ENCODE measurements around the gene EDRF1.
"Not testable (repeated sequence)": the region's sequence is repeated elsewhere in the genome, so short reads cannot be mapped to it uniquely, and the experiment has no call there.

The EDRF1 gene

DNA sequence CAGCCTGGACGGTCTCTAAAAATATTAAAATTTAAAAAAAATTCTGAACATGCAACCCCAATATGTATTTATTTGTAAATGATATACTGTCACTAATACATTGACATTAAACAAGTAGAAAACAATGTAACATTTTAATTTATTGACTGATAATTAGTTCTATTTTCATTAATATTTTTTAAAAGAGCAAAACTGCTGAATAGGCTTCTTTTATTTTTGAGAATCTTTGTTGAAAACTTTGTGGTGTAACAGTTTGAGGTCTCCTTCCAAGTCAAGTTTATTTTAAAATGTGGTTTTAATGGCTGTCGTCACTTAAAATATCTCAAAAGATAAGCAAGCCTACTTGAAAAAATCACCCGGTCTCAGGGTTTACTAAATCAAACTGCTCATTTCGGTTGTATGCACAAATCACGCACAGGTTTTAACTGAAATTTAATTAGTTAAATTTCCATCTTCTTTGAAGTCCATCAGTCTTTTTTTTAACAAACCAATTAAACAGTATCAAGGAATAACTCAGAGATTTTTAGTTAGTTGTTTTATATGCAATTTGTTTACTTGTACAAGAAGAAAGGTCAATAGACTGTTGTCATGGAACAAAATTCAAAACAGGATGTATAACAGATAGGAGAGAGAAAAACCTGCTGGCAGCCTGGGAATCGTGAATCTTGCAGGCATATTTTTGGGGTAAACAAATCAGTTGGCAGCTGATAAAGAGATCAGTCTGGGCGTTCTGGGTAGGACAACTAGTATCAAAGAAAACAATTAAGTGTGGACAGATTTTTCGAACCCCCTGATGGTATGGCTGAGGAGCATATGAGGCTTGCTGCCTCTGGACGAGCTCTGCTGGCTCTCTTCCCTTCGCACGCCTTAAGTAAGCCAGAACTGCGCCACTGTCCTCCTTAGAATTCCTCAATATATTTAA lies 9.7 kb upstream of the EDRF1 start:
- DNase-seq (ENCODE audit: low read depth): no peak

DNA sequence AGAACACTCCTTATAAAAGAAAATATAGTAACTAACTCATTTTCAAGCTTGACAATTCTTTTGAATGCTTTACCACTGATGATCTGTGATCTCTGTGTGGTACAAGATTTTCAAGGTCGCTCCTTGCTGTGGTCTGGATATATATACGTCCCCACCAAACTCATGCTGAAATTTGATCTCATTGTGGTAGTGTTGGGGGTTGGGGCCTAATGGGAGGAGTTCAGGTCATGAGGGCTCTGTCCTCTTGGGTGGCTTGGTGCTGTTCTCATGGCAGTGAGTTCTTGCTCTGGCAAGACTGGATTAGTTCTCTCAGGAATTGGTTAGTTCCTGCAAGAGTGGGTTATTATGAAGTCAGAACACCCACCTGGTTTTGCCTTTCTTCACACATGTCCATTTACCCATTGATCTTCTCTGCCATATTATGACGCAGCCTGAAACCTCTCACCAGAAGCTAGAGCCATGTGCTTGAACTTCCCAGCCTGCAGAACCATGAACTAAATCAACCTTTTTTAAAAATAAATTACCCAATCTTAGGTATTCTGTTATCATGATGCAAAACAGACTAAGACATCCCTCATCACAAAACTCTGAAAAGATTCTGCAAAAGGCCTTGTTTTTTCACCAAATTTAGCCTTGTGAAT lies 8.3 kb upstream of the EDRF1 start:
- DNase-seq (ENCODE audit: low read depth): no peak

DNA sequence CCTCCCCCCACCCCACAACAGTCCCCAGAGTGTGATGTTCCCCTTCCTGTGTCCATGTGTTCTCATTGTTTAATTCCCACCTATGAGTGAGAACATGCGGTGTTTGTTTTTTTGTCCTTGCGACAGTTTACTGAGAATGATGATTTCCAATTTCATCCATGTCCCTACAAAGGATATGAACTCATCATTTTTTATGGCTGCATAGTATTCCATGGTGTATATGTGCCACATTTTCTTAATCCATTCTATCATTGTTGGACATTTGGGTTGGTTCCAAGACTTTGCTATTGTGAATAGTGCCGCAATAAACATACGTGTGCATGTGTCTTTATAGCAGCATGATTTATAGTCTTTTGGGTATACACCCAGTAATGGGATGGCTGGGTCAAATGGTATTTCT lies 4.8 kb upstream of the EDRF1 start:
- DNase-seq (ENCODE audit: low read depth): not testable (repeated sequence)

DNA sequence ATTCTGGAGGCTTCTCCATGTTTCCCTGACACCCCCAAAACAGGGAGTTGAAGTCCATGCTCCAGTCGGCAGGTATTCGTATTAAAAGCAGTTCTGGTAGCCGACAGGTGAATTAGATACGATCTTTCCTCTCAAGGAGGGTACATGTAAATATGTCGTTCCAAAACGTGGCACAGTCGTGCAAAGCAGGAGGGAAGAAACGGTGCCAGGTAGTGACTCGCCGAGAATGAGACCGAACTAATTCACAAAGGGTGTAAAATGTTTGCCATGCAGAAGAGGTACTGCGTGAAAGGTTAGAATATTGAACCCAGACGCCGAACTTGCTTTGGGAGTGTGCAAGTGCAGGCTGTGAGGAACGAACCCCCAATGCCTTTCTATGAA lies 483 bp downstream of the EDRF1 start:
- no peak for DNase-seq (ENCODE audit: low read depth)

DNA sequence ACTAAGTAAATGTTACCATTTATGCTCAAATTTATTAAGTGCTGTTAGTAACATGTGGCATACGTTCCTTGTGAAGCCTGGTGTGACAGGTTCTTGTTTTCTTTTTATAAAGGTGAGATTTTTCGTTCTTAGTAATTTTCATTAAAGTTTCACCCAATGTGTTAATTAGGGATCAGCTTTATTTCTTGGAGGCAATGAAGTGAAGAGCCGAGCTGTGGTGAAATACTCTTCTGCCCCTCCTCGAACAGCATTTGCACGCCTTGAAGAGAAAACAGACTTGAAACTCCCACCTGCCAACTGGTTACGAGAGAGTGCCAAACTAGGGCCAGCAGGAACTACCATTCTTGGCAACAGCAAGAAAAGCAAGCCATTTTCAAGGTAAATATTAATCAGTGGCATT lies 1.5 kb downstream of the EDRF1 start:
- DNase-seq (ENCODE audit: low read depth): no peak

DNA sequence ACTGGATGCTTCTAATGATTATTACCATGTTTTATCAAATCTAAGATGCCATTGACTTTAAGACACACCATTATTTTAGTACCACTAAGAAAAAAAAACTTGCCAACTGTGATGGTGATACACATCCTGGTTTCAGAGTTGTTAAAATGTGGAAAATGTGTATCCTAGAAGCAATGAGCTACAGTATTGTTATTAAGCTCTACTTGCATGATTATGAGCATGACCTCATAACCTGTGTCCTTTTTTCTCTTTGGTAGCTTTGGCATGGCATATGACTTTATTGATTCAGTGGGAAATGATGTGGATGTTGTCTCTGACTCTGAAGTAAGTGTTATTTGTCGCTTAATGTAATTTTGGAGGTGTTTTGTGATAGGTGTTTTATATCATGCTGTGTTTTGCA lies 3.3 kb downstream of the EDRF1 start:
- DNase-seq (ENCODE audit: low read depth): no peak

DNA sequence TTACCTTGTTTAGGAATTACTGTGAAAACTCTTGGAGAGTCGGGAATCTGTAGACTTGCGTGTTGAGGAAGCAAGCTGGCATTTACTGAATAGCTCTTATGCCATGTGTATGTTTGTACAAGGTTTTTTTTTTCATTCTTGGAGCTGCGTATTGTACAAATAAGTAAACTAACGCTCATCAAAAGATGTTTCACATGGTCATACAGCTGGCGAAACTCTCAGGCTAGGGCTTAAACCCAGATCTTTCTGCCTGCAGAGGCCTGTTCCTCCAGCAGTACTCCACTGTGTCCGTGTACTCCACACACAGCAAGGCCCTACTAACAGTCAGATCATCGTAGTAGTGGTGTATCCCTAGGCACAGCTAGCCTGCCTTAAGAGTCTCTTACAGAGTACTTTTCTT lies 7.4 kb downstream of the EDRF1 start:
- no peak for DNase-seq (ENCODE audit: low read depth)

DNA sequence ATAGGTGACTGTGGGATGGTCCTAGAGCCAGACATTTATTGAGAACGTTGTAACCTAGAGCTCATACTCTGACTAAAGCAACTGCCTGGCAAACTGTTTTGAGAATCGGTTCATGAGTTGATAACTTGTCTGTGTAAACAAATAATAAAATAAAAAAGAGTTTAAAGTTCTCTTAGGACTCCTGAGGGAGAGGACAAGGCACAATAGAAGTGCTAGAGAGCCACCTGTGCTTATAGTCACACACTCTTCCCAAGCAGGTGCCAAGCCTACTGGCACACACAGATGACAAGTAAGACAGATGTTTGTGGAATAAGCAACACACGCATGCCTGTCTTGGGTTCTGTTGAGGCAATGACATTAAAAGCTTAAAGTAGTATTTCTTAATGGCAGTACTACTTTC lies 7.9 kb downstream of the EDRF1 start:
- DNase-seq (ENCODE audit: low read depth): no peak

DNA sequence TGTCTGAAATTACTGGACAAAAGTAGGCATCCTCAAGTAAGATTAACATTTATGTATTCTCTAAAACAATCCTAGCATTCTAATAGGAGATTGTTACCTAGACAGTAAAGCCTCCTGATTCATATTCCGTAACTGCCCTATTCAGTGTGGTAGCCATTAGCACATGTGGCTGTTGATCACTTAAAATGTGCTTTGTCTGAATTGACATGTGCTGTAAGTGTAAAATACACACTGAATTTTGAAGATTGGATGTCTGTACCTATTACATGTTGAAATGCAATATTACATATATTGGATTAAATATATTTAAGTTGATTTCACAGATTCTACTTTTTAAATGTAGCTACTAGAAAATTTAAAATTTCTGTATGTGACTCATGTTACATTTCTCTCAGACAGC lies 14.6 kb downstream of the EDRF1 start:
- no peak for DNase-seq (ENCODE audit: low read depth)

DNA sequence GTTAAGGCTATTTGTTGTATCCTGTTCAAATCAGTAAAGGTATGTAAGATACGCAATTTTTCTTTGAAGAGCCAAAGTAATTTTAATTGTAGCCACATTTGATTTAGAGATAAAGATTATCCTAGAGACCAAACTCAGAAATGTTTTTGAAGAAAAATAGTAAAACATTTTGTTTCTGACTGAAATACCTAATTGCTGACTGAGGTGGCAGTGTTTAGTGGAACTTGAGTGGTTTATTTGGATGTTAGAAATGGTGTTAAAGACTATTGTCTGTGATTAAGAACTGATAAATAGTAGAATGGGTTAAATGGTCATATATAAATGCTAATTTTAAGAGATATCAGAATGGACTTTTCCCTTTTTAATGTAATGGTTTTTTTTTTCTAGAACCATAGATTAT lies 15.3 kb downstream of the EDRF1 start:
- no peak for DNase-seq (ENCODE audit: low read depth)

DNA sequence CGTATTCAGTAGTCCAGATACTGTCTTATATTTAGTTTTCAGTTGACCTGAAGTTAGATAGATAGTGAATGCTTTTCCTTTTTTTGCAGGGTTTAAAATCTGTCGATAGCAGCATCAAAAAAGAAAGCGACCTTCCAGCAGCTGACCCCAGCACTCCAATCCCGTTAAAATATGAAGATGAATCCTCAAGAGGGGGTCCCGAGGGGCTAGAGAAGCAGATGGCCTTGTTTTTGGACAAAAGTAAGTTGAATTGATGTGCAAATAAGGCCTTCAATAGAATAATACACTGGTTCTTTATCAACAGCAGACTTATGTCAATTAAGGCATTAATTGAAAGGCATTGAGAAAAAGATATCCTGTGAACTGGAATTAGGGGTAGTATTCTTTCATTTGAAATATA lies 18.7 kb downstream of the EDRF1 start:
- DNase-seq (ENCODE audit: low read depth): no peak

DNA sequence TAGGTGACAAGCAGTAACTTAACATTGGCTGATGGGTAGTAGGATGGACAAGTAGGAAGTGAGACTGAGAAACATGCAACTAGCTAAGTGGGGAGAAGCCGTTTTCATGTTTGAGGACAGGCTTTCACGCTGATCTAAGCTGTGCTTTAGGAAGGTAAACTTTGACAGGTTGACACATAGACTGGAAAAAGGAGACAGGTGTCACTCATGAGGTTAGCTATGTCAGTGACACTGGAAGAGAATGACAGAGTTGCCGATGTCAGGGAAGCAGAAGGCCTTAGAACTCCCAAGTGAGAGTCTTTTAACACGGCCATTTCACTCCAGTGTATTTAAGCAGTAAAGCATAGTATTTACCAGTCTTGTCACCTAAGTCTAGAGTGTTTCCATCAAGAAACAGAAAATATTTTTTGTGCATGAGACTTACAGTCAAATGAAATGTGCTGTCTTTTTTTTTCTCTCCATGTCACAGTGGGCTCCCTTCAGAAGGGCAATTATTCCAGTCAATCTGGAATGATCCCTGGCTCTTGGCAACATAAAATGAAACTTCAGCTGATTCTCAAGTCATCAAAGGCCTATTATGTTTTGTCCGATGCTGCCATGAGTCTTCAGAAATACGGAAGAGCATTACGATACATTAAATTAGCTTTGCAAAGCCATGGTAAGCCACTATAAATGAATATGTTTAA lies 20.6 kb downstream of the EDRF1 start:
- no peak for DNase-seq (ENCODE audit: low read depth)

DNA sequence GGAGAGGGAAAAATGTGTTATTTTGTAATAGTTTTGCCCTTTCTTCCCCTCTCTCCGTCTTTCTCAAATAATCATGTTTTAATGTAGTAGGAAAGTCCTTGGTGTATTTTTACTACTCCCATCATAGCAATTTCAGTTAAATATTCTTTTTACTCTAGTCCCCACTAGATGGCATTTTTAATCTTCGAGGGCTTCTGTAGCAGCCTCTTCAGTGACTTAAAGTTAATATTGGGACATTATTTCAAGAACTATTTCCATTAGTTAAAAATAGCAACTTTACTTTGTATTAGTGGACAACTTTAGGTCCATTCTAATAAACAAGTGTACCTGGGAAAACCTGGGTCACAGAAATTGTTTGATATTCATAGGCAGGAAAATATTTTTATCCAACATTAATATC lies 23.0 kb downstream of the EDRF1 start:
- DNase-seq (ENCODE audit: low read depth): no peak

DNA sequence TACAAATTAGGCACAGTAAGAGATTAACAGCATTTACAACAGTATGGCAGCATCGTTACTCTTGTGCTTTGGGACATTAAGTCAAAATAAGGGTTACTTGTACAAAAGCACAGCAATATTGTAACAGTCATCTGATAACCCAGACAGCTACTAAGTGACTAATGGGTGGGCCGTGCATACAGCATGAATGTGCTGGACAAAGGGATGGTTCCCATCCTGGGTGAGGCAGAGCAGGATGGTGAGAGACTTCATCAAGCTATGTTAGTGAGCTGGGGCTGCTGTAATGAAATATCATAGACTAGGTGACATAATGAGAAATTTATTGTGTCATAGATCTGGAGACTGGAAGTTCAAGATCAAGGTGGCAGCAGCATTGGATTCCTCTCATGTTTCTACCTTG lies 25.4 kb downstream of the EDRF1 start:
- no peak for DNase-seq (ENCODE audit: low read depth)

DNA sequence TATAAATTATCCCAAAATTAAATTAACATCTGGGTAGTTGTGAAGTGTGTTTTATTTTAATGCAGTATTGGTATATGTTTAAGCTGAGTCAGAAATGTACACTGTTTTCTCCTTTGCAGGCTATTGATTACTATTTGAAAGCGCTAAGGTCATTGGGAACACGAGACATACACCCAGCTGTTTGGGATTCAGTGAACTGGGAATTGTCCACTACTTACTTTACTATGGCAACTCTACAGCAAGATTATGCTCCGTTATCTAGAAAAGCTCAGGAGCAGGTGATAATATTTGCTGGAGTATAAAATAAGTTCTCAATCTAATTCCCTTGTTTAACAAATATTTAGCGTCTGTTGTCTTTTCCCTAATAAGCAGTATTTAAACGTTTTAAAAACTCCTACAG lies 27.9 kb downstream of the EDRF1 start:
- no peak for DNase-seq (ENCODE audit: low read depth)

DNA sequence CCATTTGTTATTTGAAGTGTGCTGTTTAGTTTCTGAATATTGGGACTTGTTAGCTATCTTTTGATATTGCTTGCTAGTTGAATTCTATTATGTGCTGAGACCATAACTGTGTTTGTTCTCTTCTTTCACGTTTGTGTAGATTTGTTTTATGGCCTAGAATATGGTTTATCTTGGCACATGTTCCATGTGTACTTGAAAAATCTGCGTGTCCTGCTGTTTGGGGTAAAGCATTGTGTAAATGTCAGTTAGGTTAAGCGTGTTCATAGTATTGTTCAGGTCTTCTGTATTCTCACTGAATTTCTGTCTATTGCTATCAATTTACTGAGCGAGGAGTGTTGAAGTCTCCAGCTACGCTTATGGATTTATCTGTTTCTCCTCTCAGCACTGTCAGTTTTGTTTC lies 36.7 kb downstream of the EDRF1 start:
- DNase-seq (ENCODE audit: low read depth): no peak

DNA sequence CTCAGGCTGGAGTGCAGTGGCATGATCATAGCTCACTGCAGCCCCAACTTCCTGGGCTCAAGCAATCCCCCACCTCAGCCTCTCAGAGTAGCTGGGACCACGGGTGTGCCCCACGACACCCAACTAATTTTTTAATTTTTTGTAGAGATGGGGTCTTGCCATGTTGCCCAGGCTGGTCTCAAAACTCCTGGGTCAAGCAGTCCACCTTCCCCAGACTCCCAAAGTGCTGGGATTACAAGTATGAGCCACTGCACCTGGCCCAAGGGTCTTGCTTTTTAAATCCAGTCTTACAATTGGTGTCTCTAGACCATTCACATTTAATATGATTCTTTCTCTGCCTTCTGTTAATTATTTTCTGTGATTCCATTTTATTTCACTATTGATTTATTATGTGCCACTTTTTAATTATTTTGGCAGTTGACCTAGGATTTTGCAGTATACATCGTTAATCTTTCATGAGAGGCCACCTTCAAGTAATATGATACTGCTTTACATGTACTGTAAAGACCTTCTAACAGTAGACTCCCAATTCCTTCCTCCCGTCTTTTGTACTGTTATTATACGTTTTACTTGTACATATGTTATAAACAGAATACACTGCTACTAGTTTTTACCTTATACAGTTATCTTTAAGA lies 37.5 kb downstream of the EDRF1 start:
- DNase-seq (ENCODE audit: low read depth): no peak

DNA sequence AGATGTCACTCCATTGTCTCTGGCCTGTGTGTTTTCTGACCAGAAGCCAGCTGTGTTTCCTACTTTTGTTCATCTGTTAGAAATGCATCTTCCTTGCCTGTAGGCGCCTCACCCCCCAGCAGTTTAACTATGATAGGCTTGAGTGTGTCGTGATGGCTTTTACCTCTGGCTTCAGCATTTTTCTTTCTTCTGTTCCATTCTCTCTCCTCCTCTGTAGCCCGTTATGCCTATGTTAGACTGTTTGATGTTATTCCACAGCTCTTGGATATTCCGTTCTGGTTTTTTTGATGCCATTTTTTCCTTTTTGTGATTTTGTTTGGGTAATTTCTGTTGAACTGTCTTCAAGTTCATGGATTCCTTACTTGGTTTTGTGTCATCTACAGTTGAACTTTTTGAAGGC lies 38.2 kb downstream of the EDRF1 start:
- no peak for DNase-seq (ENCODE audit: low read depth)

DNA sequence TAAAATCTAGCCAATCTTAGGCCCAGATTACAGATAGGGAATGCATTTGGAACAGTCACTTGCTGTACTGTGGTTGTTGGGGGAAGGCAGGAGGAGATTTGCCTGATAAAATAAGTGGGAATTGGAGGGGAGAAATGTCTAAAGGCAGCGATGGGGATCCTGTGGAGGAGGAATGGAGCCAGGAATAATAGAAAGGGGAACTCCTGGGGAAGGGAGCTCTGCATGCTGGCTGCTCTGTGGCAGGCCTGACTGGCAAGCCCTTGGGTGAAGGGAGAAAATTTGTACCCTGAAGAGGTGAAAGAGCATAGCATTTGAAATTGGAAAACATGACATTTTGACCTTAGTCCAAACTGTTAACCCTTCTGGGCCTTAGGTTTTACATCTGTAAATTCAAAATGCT lies 42.5 kb downstream of the EDRF1 start:
- no peak for DNase-seq (ENCODE audit: low read depth)

DNA sequence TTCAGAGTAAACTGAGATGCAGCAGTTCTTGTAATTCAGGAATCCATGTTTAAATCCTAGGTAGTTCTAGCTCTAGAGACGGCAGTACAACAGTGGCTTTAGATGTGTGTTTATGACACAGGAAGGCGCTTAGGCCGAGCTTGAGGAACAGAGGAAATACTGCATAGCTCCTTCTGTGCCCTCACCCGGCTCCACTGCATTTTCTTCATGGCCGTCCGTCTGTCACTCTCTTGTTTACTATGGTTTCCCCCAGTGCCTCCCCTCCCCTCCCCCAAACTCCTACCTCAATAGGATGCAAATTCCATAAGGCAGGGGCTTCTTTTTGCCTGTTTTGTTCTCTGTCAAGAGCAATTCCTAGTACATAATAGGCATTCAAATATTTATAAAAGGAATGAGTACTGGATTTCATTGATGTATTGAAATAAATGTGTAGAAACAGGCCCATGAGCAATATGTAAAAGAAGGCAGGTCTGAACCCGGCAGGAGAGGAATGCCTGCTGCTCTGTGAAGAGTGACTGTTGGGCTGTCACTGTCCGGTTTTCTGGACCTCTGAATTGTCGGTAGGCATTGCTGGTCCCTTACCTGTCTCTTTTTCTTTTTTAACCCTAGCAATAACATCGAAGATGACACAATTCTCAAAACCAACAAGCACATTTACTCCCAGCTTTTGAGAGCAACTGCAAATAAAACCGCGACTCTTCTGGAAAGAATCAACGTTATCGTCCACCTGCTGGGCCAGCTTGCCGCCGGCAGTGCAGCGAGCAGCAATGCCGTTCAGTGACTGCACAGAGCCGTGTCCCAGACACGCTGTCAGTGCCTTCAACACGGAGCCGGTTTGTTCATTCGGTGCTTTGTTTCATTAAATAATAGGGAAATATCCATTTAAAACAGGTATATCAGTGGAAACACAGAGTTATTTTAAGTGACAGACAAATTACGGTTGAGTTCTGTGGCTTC lies 43.5 kb downstream of the EDRF1 start:
- DNase-seq (ENCODE audit: low read depth): no peak

DNA sequence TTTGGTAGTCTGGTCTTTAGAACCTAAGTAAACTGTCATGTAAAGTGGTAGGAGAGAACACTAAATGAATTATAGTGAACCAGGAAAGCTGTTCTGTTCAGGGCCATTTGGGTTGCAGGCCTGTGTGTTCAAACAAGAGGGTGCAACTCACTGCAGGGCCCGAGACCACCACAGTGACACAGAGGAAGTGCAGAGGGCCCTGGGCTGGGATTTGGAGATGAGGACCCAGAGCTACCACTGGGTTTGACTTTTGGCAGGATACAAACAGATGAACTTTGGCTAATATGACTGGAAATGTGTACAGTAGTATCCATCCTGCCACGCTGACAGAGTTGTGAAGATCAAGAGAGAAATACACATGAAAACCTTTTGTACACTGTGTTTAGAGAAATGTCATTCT lies 46.3 kb downstream of the EDRF1 start:
- DNase-seq (ENCODE audit: low read depth): no peak

DNA sequence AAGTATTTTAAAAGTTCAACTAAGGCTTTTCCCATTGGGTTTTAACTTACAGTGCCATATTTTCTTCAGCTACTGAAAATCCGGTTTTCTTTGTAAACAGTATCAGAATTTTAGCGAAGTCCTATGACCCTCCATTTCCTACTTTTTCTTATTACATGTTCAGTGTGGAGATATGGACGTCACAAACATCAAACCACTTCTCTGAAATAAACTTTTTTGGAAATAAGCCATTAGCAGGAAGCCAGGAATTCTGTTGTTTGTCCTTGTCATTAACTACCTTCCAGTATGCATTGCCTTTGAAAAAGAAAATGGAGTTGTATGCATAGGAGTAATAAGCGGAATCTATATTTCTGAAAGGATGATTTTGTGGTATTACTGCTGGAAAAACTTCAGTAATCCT lies 47.0 kb downstream of the EDRF1 start:
- no peak for DNase-seq (ENCODE audit: low read depth)

Data from GM04504 (cell line).